Neural progenitor cell (in vitro differentiated cells): Measurements from ENCODE around the gene WDR76.

Experiments
- CTCF ChIP-seq: fragments of 200-600 bp; sonication (generic); IDR thresholded peaks from 2 replicates; pipeline ENCODE4 v1.5.1; 2017; ENCODE audit warnings: antibody characterized with exemption, mild to moderate bottlenecking
- EZH2 ChIP-seq: fragments of 200-600 bp; sonication (generic); IDR thresholded peaks from 2 replicates; pipeline ENCODE4 v1.6.1; 2017; ENCODE audit warnings: antibody characterized with exemption, mild to moderate bottlenecking, moderate library complexity
- EZH2phosphoT487 ChIP-seq: fragments of 200-600 bp; sonication (generic); IDR thresholded peaks from 2 replicates; pipeline ENCODE4 v1.6.1; 2017; ENCODE audit warnings: antibody characterized with exemption

GRCh38 chr15:43912208-43912607 lies 85.4 kb downstream of the WDR76 start:
- TF ChIP-seq EZH2 = no peak
- no peak for TF ChIP-seq CTCF
- no peak for TF ChIP-seq EZH2phosphoT487
